Muscle layer of duodenum (tissue), 2 donors: ENCODE measurements around the gene FGF1.

ENCODE experiments used
- H3K27ac ChIP-seq: one replicate; pipeline ENCODE4 v1.7.0; 2013; ENCODE audit warnings: mild to moderate bottlenecking, low read length
- H3K27me3 ChIP-seq: one replicate; pipeline ENCODE4 v1.7.0; 2013; ENCODE audit warnings: low read depth, mild to moderate bottlenecking, control low read depth, low read length
- H3K36me3 ChIP-seq, 2 donors: one replicate each; pipeline ENCODE4 v1.7.0; 2013; ENCODE audit warnings: low read length in 2 of 2, control low read depth in 1 of 2, mild to moderate bottlenecking in 1 of 2; ENCODE audit not compliant: insufficient read depth in 2 of 2, control insufficient read depth in 1 of 2
- H3K4me1 ChIP-seq, 2 donors: one replicate each; pipeline ENCODE4 v1.7.0; 2013; ENCODE audit warnings: low read length in 2 of 2, mild to moderate bottlenecking in 2 of 2, control low read depth in 1 of 2, moderate library complexity in 1 of 2; ENCODE audit not compliant: insufficient read depth in 2 of 2, control insufficient read depth in 1 of 2
- H3K4me3 ChIP-seq, 2 donors: one replicate each; pipeline ENCODE4 v1.7.0; 2013; ENCODE audit warnings: low read length in 2 of 2, low read depth in 1 of 2, mild to moderate bottlenecking in 1 of 2
- H3K9me3 ChIP-seq, 2 donors: one replicate each; pipeline ENCODE4 v1.7.0; 2013; ENCODE audit warnings: low read length in 2 of 2, control low read depth in 1 of 2, mild to moderate bottlenecking in 1 of 2; ENCODE audit not compliant: control insufficient read depth in 1 of 2
- donor health status: healthy.

Gene FGF1

GRCh38 chr5:142544946-142545649 is 140.8 kb downstream of the FGF1 start:
- Histone ChIP-seq H3K36me3 (no peaks in the 10 kb centered on the region), H3K4me3 (no peak overlapping the region), H3K27ac (no peak overlapping the region), H3K4me1 (peaks cover 0 to 4% of the 10 kb centered on the region in 2 donors), H3K27me3 (no peaks in the 10 kb centered on the region), H3K9me3 (no peaks in the 10 kb centered on the region)

DNA sequence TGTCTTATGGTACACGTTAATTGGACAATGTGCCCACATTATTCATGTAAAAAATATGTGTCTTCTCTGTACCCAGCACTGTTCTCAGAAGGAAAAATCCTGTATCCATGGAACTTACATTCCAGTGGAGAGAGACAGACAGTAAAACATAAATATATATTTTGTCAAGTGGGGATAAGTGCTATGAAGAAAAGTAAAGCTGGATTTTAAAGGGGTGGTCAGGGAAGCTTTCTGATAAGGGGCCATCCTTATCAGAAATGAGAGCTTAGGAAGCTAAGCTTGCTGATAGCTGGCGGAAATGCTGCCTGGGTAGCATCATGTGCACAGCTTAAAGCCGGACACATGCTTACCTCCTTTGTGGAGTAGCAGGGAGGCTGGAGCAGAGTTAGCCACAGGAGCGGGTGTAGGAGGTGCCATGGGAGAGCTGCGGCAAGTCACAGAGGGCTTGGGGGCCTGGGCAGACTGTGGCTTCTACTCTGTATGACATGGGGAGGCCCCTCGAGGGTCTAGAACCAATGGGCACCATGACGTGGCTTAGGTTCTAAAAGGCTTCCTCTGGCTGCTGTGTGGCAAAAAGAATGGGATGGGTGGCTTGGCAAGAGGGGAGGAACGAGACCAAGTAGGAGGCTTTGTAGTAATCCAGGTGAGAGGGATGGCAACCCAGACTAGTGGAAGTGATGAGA is 141.7 kb downstream of the FGF1 start:
- no peaks in the 10 kb centered on the region for H3K36me3 ChIP-seq
- no peak overlapping the region for H3K4me3 ChIP-seq
- peaks cover 0 to 4% of the 10 kb centered on the region in 2 donors for H3K4me1 ChIP-seq
- no peak overlapping the region for H3K27ac ChIP-seq
- H3K9me3 ChIP-seq = no peaks in the 10 kb centered on the region
- no peaks in the 10 kb centered on the region for H3K27me3 ChIP-seq

- Histone ChIP-seq H3K4me1 (peaks cover 0 to 4% of the 10 kb centered on the region in 2 donors), H3K9me3 (no peaks in the 10 kb centered on the region), H3K27me3 (no peaks in the 10 kb centered on the region), H3K4me3 (no peak overlapping the region), H3K27ac (no peak overlapping the region), H3K36me3 (no peaks in the 10 kb centered on the region)
Measured at GRCh38 chr5:142542906-142543305, 143.0 kb downstream of the FGF1 start.
